Fibroblast of lung (primary cell): ENCODE results near the gene PRG2.

Experiments used
- CTCF ChIP-seq, 2 donors: IDR thresholded peaks in 1 of 2; conservative IDR thresholded peaks in 1 of 2; 1 replicate in 1 of 2; 2 replicates in 1 of 2; pipeline ENCODE4 v1.5.1; 2011 to 2012; ENCODE audit warnings: low read length in 2 of 2, control low read depth in 1 of 2, inconsistent platforms in 1 of 2, low read depth in 1 of 2, mild to moderate bottlenecking in 1 of 2
- EZH2 ChIP-seq: IDR thresholded peaks from 2 replicates; pipeline ENCODE4 v1.5.1; 2012; ENCODE audit warnings: low read length, control low read depth, mild to moderate bottlenecking; ENCODE audit errors: missing control alignments

GRCh38 chr11:57396744-57397143 lies 6.3 kb upstream of the PRG2 start:
- TF ChIP-seq CTCF (conservative IDR thresholded peaks at IDR 0.05 in 1 of 2, IDR thresholded peaks at IDR 0.05 in 1 of 2; ENCODE audit: low read depth in 1 of 2, low read length in 2 of 2): no peak
- TF ChIP-seq EZH2: no peak
